GM21576 (cell line): ENCODE results near the gene DIPK1A.

Source experiments
- ATAC-seq: cut with Tn5 transposase; IDR thresholded peaks from one replicate; pipeline ENCODE4 v1.9.1; 2021; ENCODE audit warnings: mild to moderate bottlenecking, moderate library complexity; ENCODE audit not compliant: unreplicated experiment

DIPK1A gene

GRCh38 chr1:92808381-92808780, 152.9 kb downstream of the DIPK1A start:
- ATAC-seq: no peak

- ATAC-seq: no peak
Observed at GRCh38 chr1:92805216-92805615, 156.0 kb downstream of the DIPK1A start.

GRCh38 chr1:92804721-92805201, 156.5 kb downstream of the DIPK1A start:
- no peak for ATAC-seq

- no peak for ATAC-seq
Observed at GRCh38 chr1:92803140-92803887, 157.9 kb downstream of the DIPK1A start.

GRCh38 chr1:92797961-92798360, 163.3 kb downstream of the DIPK1A start:
- ATAC-seq: no peak

GRCh38 chr1:92797297-92797696, 164.0 kb downstream of the DIPK1A start:
- no peak for ATAC-seq

GRCh38 chr1:92795166-92795565, 166.1 kb downstream of the DIPK1A start:
- ATAC-seq: no peak

GRCh38 chr1:92792340-92792782, 168.9 kb downstream of the DIPK1A start:
- ATAC-seq: no peak
